Large intestine (tissue), 3 donors: ENCODE measurements around the gene OGA. TPM values are rescaled to one million over a fixed set of nuclear protein-coding genes. Genes with fewer than 3 reads are reported as not detected.

Source experiments
- DNase-seq, 2 donors: peaks; one replicate each; pipeline versions ENCODE4 v3.0.0 to v3.0.0-alpha.2; 2013
- H3K27ac ChIP-seq: one replicate; pipeline ENCODE4 v1.5.1; 2013; ENCODE audit warnings: low read length
- H3K27me3 ChIP-seq: 2 replicates; pipeline ENCODE4 v1.6.1; 2013; ENCODE audit warnings: low read length; ENCODE audit not compliant: control insufficient read depth, insufficient read depth
- H3K36me3 ChIP-seq: 2 replicates; pipeline ENCODE4 v1.6.1; 2013; ENCODE audit warnings: low read length; ENCODE audit not compliant: control insufficient read depth, insufficient read depth
- H3K4me1 ChIP-seq: one replicate; pipeline ENCODE4 v1.6.1; 2013; ENCODE audit warnings: low read length; ENCODE audit not compliant: control insufficient read depth, insufficient read depth
- H3K4me3 ChIP-seq: one replicate; pipeline ENCODE4 v1.5.1; 2013; ENCODE audit warnings: low read length
- H3K9me3 ChIP-seq: one replicate; pipeline ENCODE4 v1.6.1; 2013; ENCODE audit warnings: mild to moderate bottlenecking, low read depth, low read length, moderate library complexity; ENCODE audit not compliant: control insufficient read depth
- WGBS: methylation state at CpG from one replicate; pipeline ENCODE4 v1.1.5; 2013; ENCODE audit warnings: low lambda C conversion rate; ENCODE audit not compliant: insufficient coverage; 5-methylcytosine and 5-hydroxymethylcytosine counted together
- polyA plus RNA-seq: library from polyadenylated mRNA; unstranded; fragments of 120-200 nt; gene quantifications from one replicate; pipeline ENCODE4 v1.2.1, GENCODE V29; 2013

Gene OGA
- polyA plus RNA-seq, 1 donor = 129 TPM

- H3K36me3 ChIP-seq = no peaks in the 10 kb centered on the region
- H3K9me3 ChIP-seq = peaks cover 17% of the 10 kb centered on the region
- peaks cover 41% of the 10 kb centered on the region for H3K4me1 ChIP-seq
- DNase-seq = peak in 1 of 2 donors; percentile 46
- no peak overlapping the region for H3K4me3 ChIP-seq
- no peak overlapping the region for H3K27ac ChIP-seq
- WGBS = no CpG with 5 or more reads among the region's 3 CpGs
- peaks cover 71% of the 10 kb centered on the region for H3K27me3 ChIP-seq
Measured at GRCh38 chr10:101777619-101778145, 40.6 kb downstream of the OGA start.

GRCh38 chr10:101776161-101776817 lies 42.0 kb downstream of the OGA start:
- peaks cover 17% of the 10 kb centered on the region for H3K9me3 ChIP-seq
- no peak overlapping the region for H3K4me3 ChIP-seq
- DNase-seq = no peak
- H3K27ac ChIP-seq = no peak overlapping the region
- H3K27me3 ChIP-seq = peaks cover 85% of the 10 kb centered on the region
- peaks cover 31% of the 10 kb centered on the region for H3K4me1 ChIP-seq
- H3K36me3 ChIP-seq = no peaks in the 10 kb centered on the region
- WGBS = no CpG with 5 or more reads among the region's 74 CpGs

- no peak for DNase-seq
- Histone ChIP-seq H3K27me3 (peaks cover 92% of the 10 kb centered on the region), H3K4me3 (no peak within 1 kb of the TSS), H3K36me3 (no peaks in the 10 kb centered on the region), H3K27ac (no peak within 1 kb of the TSS), H3K9me3 (peaks cover 20% of the 10 kb centered on the region), H3K4me1 (peaks cover 31% of the 10 kb centered on the region)
- no CpG with 5 or more reads among the region's 98 CpGs for WGBS
Measured at GRCh38 chr10:101775273-101776160, 42.7 kb downstream of the OGA start, which contains the start of gene FGF8. TSS of gene FGF8 (minus strand) at chr10:101776114. CDS start at chr10:101775900, 214 bp downstream.

- Histone ChIP-seq H3K27me3 (peaks cover 94% of the 10 kb centered on the region), H3K36me3 (no peaks in the 10 kb centered on the region), H3K4me1 (peaks cover 25% of the 10 kb centered on the region), H3K9me3 (peaks cover 20% of the 10 kb centered on the region), H3K4me3 (no peak overlapping the region), H3K27ac (no peak overlapping the region)
- no peak for DNase-seq
- WGBS = no CpG with 5 or more reads among the region's 32 CpGs
Measured at GRCh38 chr10:101774589-101775272, 43.5 kb downstream of the OGA start.

- Histone ChIP-seq H3K4me3 (no peak overlapping the region), H3K27ac (no peak overlapping the region), H3K4me1 (peaks cover 18% of the 10 kb centered on the region), H3K36me3 (no peaks in the 10 kb centered on the region), H3K27me3 (peaks cover 94% of the 10 kb centered on the region), H3K9me3 (peaks cover 14% of the 10 kb centered on the region)
- no peak for DNase-seq
- WGBS = 24% methylated on average over 2 of the region's 13 CpGs
Measured at GRCh38 chr10:101773923-101774588, 44.2 kb downstream of the OGA start.

GRCh38 chr10:101772895-101773761 lies 45.1 kb downstream of the OGA start:
- 80% methylated on average over 1 of the region's 21 CpGs for WGBS
- H3K4me3 ChIP-seq = no peak overlapping the region
- peaks cover 10% of the 10 kb centered on the region for H3K4me1 ChIP-seq
- H3K27ac ChIP-seq = no peak overlapping the region
- H3K36me3 ChIP-seq = no peaks in the 10 kb centered on the region
- H3K27me3 ChIP-seq = peaks cover 94% of the 10 kb centered on the region
- DNase-seq = no peak
- H3K9me3 ChIP-seq = peaks cover 11% of the 10 kb centered on the region

GRCh38 chr10:101772017-101772894 lies 46.0 kb downstream of the OGA start:
- H3K36me3 ChIP-seq = no peaks in the 10 kb centered on the region
- peaks cover 5% of the 10 kb centered on the region for H3K4me1 ChIP-seq
- no peak overlapping the region for H3K27ac ChIP-seq
- WGBS = no CpG with 5 or more reads among the region's 6 CpGs
- H3K4me3 ChIP-seq = no peak overlapping the region
- peaks cover 94% of the 10 kb centered on the region for H3K27me3 ChIP-seq
- DNase-seq = no peak
- peaks cover 11% of the 10 kb centered on the region for H3K9me3 ChIP-seq

- WGBS = no CpG with 5 or more reads among the region's 10 CpGs
- Histone ChIP-seq H3K9me3 (peaks cover 11% of the 10 kb centered on the region), H3K27ac (no peak overlapping the region), H3K36me3 (no peaks in the 10 kb centered on the region), H3K4me3 (no peak overlapping the region), H3K27me3 (peaks cover 94% of the 10 kb centered on the region), H3K4me1 (peaks cover 5% of the 10 kb centered on the region)
- DNase-seq = no peak
Measured at GRCh38 chr10:101771380-101771779, 46.9 kb downstream of the OGA start.
